Measurements from ENCODE around the gene HNRNPA2B1. TPM values are rescaled to one million over a fixed set of nuclear protein-coding genes. Genes with fewer than 3 reads are reported as not detected.

The HNRNPA2B1 gene
- total and polyA plus RNA-seq, 2 of the 8 experiments (the other 6 are each of a cell fraction or from before 2014, with no cell fraction given) = 276 to 1,255 TPM

- TF ChIP-seq HDAC6 (IDR thresholded peaks at IDR 0.05; ENCODE audit: low read depth, low read length) (no peak), NRF1 (IDR thresholded peaks at IDR 0.05; ENCODE audit: low read depth, low read length) (0 out of 2 replicates have a peak, but pooled peaks have one; percentile 5), POLR2AphosphoS5 (IDR thresholded peaks at IDR 0.05; ENCODE audit: low read depth, low read length) (peak; percentile 98), SP2 (IDR thresholded peaks at IDR 0.05; ENCODE audit: low read length) (no peak), KDM1A (IDR thresholded peaks at IDR 0.05; ENCODE audit: borderline replicate concordance, low read length) (no peak), BCL11A (IDR thresholded peaks at IDR 0.05; ENCODE audit: low read depth in 2 of 2, low read length in 2 of 2) (no peak), CREB1 (IDR thresholded peaks at IDR 0.05) (peak; percentile 93), SIRT6 (IDR thresholded peaks at IDR 0.05; ENCODE audit: low read length) (no peak), YY1 (IDR thresholded peaks at IDR 0.05; ENCODE audit: low read depth, low read length) (no peak), KDM4A (IDR thresholded peaks at IDR 0.05; ENCODE audit: low read depth, low read length, severe bottlenecking) (peak; percentile 0), SP1 (IDR thresholded peaks at IDR 0.05; ENCODE audit: low read depth, low read length) (peak; percentile 29; the same call in 1 of the 2 replicates), POLR2A (IDR thresholded peaks at IDR 0.05; ENCODE audit: control extremely low read depth in 1 of 2, low read depth in 2 of 2, low read length in 2 of 2) (peak; percentile 98 to 99), EGR1 (IDR thresholded peaks at IDR 0.05; ENCODE audit: borderline replicate concordance, low read depth, low read length) (no peak), ASH2L (IDR thresholded peaks at IDR 0.05; ENCODE audit: low read length) (peak; percentile 69), SP4 (IDR thresholded peaks at IDR 0.05; ENCODE audit: low read length) (peak; percentile 99), BRCA1 (IDR thresholded peaks at IDR 0.05; ENCODE audit: low read depth, low read length) (no peak), CHD2 (IDR thresholded peaks at IDR 0.05; ENCODE audit: low read length) (no peak), RNF2 (IDR thresholded peaks at IDR 0.05; ENCODE audit: borderline replicate concordance, low read depth, low read length, missing control alignments, poor library complexity, severe bottlenecking) (no peak), CTCF (IDR thresholded peaks at IDR 0.05; ENCODE audit: control extremely low read depth in 1 of 3, insufficient read depth in 1 of 3, low read depth in 1 of 3, low read length in 3 of 3) (no peak), TAF7 (optimal IDR thresholded peaks at IDR 0.05; ENCODE audit: borderline replicate concordance, low read depth, low read length) (peak; percentile 98), TCF12 (IDR thresholded peaks at IDR 0.05; ENCODE audit: low read depth, low read length) (0 out of 2 replicates have a peak, but pooled peaks have one; percentile 53), TAF1 (IDR thresholded peaks at IDR 0.05; ENCODE audit: low read depth, low read length) (peak; percentile 99), KDM5A (IDR thresholded peaks at IDR 0.05; ENCODE audit: low read length) (no peak)
These were observed at the start of gene HNRNPA2B1 (continued) for GRCh38 chr7:26200444-26201246.

Measured in H1 (cell line).